Body of pancreas (tissue), 4 donors: ENCODE data around the gene PLPP3. TPM values are rescaled to one million over a fixed set of nuclear protein-coding genes. Genes with fewer than 3 reads are reported as not detected.

Experiments used
- ATAC-seq: fragments of 150-250 bp; one replicate; pipeline ENCODE4 v1.9.1; 2016
- DNase-seq, 4 donors: peaks; one replicate each; pipeline ENCODE4 v3.0.0-alpha.2; 2019
- H3K27ac ChIP-seq, 4 donors: fragments of 200-600 bp; sonication (generic); 1 replicate in 3 of 4; 2 replicates in 1 of 4; pipeline versions ENCODE4 v1.5.1 to v1.6.1; 2016 to 2019; ENCODE audit warnings: mild to moderate bottlenecking in 1 of 4, mixed read lengths in 1 of 4, moderate library complexity in 1 of 4
- H3K27me3 ChIP-seq, 2 donors: fragments of 200-600 bp; sonication (generic); one replicate each; pipeline ENCODE4 v1.6.0; 2016; ENCODE audit warnings: mild to moderate bottlenecking in 1 of 2
- H3K36me3 ChIP-seq, 2 donors: fragments of 200-600 bp; sonication (generic); replicated peaks in 1 of 2; 2 replicates each; pipeline ENCODE4 v1.5.1; 2016; ENCODE audit warnings: low read depth in 2 of 2; ENCODE audit not compliant: insufficient read depth in 1 of 2
- H3K4me1 ChIP-seq: fragments of 200-600 bp; sonication (generic); one replicate; pipeline ENCODE4 v1.6.0; 2016
- H3K4me3 ChIP-seq, 2 donors: fragments of 200-600 bp; sonication (generic); 1 replicate in 1 of 2; 2 replicates in 1 of 2; pipeline ENCODE4 v1.5.1; 2016 to 2019
- H3K9me3 ChIP-seq, 3 donors: fragments of 200-600 bp; sonication (generic); 1 replicate in 2 of 3; 2 replicates in 1 of 3; pipeline ENCODE4 v1.5.1; 2016
- POLR2A ChIP-seq, 3 donors: fragments of 450-650 bp; IDR thresholded peaks; one replicate each; pipeline ENCODE4 v1.6.1; 2016; ENCODE audit warnings: antibody characterized with exemption in 3 of 3, mild to moderate bottlenecking in 2 of 3
- WGBS, 2 donors: methylation state at CpG; one replicate each; pipeline ENCODE4 v1.1.5; 2017; 5-methylcytosine and 5-hydroxymethylcytosine counted together
- intact Hi-C: fragments of 100-400 bp; cut with DNase I; formaldehyde crosslinking; loops from one replicate; pipeline ENCODE4 v1.15.1; 2023
- total RNA-seq, 2 donors: library from RNA; depleted of rRNA; stranded (reverse); fragments of >200 nt; gene quantifications; one replicate each; pipeline ENCODE4 v1.1.0, GENCODE V29; 2016
- TF ChIP-seq, protein P1 (sequence below), 7 experiments: fragments of 450-650 bp in 4 of 7; fragments of 200-600 bp in 3 of 7; sonication (generic) in 3 of 7; IDR thresholded peaks; one replicate each; pipeline ENCODE4 v1.5.1; 2016 to 2019; ENCODE audit warnings: antibody characterized with exemption in 7 of 7

Gene PLPP3
- total RNA-seq, 2 donors from 2014 or later = 35.8 to 52.7 TPM

- TF ChIP-seq, protein P1, sequence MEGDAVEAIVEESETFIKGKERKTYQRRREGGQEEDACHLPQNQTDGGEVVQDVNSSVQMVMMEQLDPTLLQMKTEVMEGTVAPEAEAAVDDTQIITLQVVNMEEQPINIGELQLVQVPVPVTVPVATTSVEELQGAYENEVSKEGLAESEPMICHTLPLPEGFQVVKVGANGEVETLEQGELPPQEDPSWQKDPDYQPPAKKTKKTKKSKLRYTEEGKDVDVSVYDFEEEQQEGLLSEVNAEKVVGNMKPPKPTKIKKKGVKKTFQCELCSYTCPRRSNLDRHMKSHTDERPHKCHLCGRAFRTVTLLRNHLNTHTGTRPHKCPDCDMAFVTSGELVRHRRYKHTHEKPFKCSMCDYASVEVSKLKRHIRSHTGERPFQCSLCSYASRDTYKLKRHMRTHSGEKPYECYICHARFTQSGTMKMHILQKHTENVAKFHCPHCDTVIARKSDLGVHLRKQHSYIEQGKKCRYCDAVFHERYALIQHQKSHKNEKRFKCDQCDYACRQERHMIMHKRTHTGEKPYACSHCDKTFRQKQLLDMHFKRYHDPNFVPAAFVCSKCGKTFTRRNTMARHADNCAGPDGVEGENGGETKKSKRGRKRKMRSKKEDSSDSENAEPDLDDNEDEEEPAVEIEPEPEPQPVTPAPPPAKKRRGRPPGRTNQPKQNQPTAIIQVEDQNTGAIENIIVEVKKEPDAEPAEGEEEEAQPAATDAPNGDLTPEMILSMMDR (IDR thresholded peaks at IDR 0.05) = no peak
- no peak for TF ChIP-seq POLR2A (IDR thresholded peaks at IDR 0.05)
- DNase-seq (peak in 1 of 4 donors; percentile 60), ATAC-seq (no peak)
- Histone ChIP-seq H3K4me3 (no peak overlapping the region), H3K4me1 (peaks cover 66% of the 10 kb centered on the region), H3K9me3 (no peaks in the 10 kb centered on the region), H3K27ac (no peak overlapping the region), H3K27me3 (no peaks in the 10 kb centered on the region), H3K36me3 (peaks cover 0 to 5% of the 10 kb centered on the region in 2 donors)
- WGBS, 2 donors = 46 to 50% methylated on average over 4 of the region's 4 CpGs
- intact Hi-C loops = loop anchor here (10.0 kb wide), 1 partner anchor 49 kb away; the partner anchor contains the start of gene PLPP3
Measured at GRCh38 chr1:56525489-56526041, 53.8 kb downstream of the PLPP3 start.

DNA sequence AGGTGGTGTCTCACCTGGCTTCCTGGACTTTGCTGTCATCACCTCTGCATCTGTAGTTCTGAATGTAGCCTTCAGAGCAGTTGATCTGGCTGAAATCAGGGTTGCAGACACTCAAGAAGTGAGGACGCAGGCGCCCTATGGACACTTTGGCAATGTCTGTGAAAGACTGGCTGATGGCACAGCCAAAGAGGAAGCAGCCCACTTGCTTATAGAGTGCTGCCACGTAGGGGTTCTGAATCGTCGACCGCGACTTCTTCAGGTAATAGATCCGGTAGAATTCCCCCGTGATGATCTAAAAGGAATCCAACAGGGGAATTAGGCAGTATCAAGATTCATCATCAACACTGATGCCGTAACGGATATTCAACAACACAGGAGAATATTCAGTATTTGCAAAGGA, 55.1 kb downstream of the PLPP3 start:
- ATAC-seq = no peak
- TF ChIP-seq, protein P1 (IDR thresholded peaks at IDR 0.05) = no peak
- TF ChIP-seq POLR2A (IDR thresholded peaks at IDR 0.05) = no peak
- H3K36me3 ChIP-seq = peaks cover 0 to 5% of the 10 kb centered on the region in 2 donors
- DNase-seq = no peak
- no peak overlapping the region for H3K4me3 ChIP-seq
- no peaks in the 10 kb centered on the region for H3K27me3 ChIP-seq
- no peaks in the 10 kb centered on the region for H3K9me3 ChIP-seq
- H3K27ac ChIP-seq = no peak overlapping the region
- WGBS, 2 donors = 94% methylated on average over 11 of the region's 11 CpGs
- intact Hi-C loops = loop anchor here (10.0 kb wide), 1 partner anchor 51 kb away; the partner anchor contains the start of gene PLPP3
- H3K4me1 ChIP-seq = peaks cover 57% of the 10 kb centered on the region

DNA sequence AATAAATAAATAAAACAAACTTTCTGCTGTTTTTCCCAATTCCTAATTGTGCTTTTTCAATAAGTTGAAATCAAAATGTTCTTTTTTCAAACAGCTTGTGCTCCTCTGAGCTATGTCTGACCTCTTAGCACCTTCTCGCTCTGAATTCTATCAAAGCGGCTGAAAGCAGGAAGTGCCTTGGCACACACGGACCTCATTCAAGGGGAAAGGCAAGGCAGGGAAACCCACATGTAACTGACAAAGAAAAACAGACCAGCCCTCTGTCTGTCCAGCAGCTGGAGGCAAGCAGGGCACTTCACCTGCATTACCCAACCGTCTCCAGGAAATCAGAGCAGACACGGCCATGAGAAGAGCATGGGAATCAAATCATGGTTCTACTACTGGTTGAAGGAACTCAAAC, 56.7 kb downstream of the PLPP3 start:
- H3K36me3 ChIP-seq = peaks cover 0 to 5% of the 10 kb centered on the region in 2 donors
- TF ChIP-seq POLR2A (IDR thresholded peaks at IDR 0.05) = no peak
- TF ChIP-seq, protein P1 (IDR thresholded peaks at IDR 0.05) = no peak

DNA sequence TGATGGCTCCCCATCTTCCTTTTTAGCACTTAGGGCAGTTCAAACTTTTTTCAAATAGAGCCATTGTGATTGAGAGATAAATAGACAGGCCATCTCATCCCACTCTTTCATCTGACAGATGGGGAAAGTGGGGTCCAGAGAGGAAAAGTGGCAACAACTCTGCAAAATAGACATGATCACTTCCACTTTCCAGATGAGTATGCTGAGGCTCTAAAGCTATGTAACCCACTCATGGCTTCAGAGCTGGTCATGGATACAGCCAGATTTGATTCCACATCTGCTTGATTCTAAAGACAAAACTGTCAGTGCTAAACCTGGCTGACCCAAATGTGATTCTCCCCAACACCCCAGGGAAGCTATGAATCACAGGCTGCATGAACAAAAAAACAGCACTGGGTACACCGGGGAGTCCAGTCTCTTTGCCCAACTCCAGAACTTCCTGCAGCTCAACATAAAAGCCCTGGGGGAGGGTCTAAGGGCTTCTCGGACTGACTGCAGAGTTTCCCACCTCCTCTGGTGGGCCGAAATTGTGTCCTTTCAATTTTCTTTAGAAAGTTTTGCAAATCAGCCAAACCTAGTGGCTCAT, 59.3 kb downstream of the PLPP3 start:
- Histone ChIP-seq H3K27ac (no peak overlapping the region), H3K4me3 (no peak overlapping the region), H3K27me3 (no peaks in the 10 kb centered on the region), H3K4me1 (peaks cover 48% of the 10 kb centered on the region), H3K9me3 (no peaks in the 10 kb centered on the region), H3K36me3 (peaks cover 0 to 5% of the 10 kb centered on the region in 2 donors)
- no peak for DNase-seq
- TF ChIP-seq POLR2A (IDR thresholded peaks at IDR 0.05) = no peak
- TF ChIP-seq, protein P1 (IDR thresholded peaks at IDR 0.05) = no peak
- ATAC-seq = no peak
- 85 to 91% methylated on average over 2 to 3 of the region's 3 CpGs for WGBS, 2 donors
- intact Hi-C loops = loop anchor here (10.0 kb wide), 1 partner anchor 55 kb away; the partner anchor contains the start of gene PLPP3

More for the DNA sequence above, 56.7 kb downstream of the PLPP3 start:
- H3K27ac ChIP-seq = no peak overlapping the region
- H3K9me3 ChIP-seq = no peaks in the 10 kb centered on the region
- peaks cover 47% of the 10 kb centered on the region for H3K4me1 ChIP-seq
- DNase-seq (no peak), ATAC-seq (no peak)
- intact Hi-C loops = loop anchor here (10.0 kb wide), 1 partner anchor 52 kb away; the partner anchor contains the start of gene PLPP3
- H3K27me3 ChIP-seq = no peaks in the 10 kb centered on the region
- WGBS, 2 donors = 64 to 79% methylated on average over 5 of the region's 5 CpGs
- no peak overlapping the region for H3K4me3 ChIP-seq
